GM21423 (cell line): ENCODE results near the gene TMEM184B.

Experiments
- ATAC-seq: cut with Tn5 transposase; IDR thresholded peaks from one replicate; pipeline ENCODE4 v1.9.1; 2021; ENCODE audit warnings: mild to moderate bottlenecking, moderate library complexity; ENCODE audit not compliant: unreplicated experiment

The TMEM184B gene

GRCh38 chr22:38207898-38208432 is 64.8 kb downstream of the TMEM184B start:
- ATAC-seq: no peak

DNA sequence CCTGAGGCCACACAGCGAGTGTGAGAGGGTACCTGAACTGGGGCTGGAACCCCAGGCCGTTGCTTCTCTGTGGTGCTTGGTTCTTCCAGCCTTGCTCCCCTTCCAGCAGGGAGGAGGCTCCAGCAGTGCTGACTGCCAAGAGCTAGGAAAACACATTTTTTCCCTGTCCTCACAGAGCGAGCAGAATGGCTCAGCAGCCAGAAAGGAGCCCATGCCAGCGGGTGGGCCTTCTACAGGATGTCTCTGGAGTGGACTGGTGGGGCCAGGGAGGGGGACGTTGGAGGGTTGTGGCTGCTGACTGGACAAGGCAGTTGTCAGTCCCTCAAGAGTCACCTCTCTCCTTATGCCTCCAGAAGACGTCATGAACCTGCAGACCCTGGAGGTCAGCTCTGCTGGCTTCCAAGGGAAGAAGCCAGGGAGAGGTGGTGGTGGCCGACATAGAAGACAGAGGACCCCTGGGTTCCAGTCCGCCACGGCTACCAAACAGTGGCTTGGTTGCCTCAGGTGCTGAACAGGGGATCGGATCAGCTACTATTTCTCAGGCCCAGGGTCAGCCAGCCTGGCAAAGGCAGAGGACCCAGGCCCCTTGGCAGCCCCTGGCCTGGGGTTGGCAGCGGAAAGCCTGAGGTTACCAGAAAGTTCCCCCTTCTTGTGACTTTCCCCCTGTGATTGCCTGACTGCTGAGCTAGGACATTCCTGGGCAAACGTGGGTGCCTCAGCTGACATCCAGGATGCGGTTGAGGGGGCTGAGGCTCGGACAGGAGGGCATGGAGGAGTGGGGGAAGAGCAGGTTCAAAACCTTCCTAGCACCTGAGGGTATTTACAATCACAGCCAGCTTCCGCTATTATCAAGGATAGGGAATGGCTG is 67.3 kb downstream of the TMEM184B start:
- ATAC-seq: no peak

DNA sequence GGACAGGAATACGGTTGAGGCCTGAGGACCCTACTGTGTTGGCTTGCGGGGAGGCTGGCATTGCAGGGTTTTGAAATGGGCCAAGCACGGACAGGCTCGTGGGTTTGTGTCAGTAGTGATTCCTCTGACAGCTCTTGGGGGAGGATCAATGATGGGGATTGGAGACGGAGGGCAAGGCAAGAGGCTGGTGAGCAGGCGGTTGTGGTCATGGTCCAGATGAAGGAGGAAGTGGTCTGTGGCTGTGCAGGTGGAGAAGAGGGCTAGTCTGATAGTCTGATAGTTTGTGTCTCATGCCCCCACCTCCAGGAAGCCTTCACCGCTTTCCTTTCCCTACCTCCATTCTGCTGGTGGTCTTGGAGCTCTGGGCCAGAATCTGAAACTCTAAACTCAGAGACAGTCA is 68.0 kb downstream of the TMEM184B start:
- ATAC-seq: peak; percentile 35

- no peak for ATAC-seq
These were observed 68.8 kb downstream of the TMEM184B start for GRCh38 chr22:38203855-38204514.

DNA sequence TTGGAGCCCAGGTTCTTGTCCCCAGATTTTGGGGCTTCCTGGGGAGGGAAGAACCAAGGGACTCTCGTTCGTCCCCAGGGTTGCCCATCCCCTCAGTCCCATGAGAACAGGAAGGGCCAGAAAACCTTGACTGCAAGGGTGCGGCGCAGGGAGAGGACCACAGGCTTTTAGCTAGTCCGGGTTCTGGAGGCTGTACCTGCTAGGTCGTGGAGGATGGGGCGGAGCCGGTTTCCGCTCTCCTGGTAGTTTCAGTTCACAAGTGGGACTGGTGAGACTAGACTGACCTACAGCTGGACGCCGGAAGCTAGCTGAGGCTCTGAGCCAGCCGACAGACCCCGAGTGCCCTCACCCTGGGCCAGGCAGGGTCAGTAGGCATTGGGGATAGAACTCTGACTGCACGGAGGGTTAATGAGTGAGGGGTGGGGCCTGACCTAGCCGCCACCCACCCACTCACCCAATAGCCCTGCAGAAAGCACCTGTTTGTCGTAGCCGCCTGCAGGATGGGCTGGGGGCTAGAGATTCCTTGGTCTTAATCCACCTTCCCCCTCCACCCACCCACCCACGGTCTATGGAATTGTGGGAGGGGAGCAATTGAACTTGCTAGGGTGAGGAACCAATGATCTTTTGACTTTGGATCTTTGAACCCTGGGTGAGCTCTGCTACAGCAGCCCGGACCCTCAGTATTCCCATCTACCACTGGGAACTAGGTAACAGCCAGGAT is 69.6 kb downstream of the TMEM184B start:
- no peak for ATAC-seq

- ATAC-seq: peak; percentile 16
These were observed 70.2 kb downstream of the TMEM184B start for GRCh38 chr22:38202437-38203089.

- peak; percentile 39 for ATAC-seq
These were observed 70.9 kb downstream of the TMEM184B start, which contains the start of gene MAFF for GRCh38 chr22:38201711-38202436. Gene MAFF, plus strand, starts transcription at chr22:38201994. Its CDS starts 11,860 bp downstream, at chr22:38213854.

- ATAC-seq: no peak
These were observed 71.5 kb downstream of the TMEM184B start for GRCh38 chr22:38201371-38201710.

GRCh38 chr22:38199826-38200559 is 72.8 kb downstream of the TMEM184B start:
- no peak for ATAC-seq

DNA sequence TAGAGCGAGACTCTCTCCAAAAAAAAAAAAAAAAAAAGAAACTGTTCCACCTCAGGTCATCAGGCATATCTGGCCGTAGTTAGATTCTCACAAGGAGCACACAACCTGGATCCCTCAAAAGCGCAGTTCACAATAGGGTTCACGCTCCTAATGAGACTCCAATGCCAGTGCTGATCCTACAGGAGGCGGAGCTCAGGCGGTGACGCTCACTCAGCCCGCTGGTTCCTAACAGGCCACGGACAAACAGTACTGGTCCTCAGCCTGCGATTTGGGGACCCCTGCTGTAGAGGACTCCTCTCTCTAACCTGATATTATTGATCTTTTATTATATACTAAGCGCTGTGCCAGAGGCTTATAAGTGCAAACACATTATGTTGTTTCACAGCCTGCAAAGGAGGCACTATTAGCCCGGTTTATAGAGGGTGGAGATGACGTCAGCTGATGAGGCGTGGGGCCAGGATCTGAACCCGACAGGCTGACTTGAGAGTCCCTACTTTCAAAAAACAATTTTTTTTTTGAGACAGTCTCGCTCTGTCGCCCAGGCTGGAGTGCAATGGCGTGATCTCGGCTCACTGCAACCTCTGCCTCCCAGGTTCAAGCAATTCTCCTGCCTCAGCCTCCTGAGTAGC is 75.9 kb downstream of the TMEM184B start:
- no peak for ATAC-seq

- ATAC-seq: no peak
These were observed 79.2 kb downstream of the TMEM184B start for GRCh38 chr22:38193580-38193979.

- no peak for ATAC-seq
These were observed 80.3 kb downstream of the TMEM184B start for GRCh38 chr22:38192475-38192863.

DNA sequence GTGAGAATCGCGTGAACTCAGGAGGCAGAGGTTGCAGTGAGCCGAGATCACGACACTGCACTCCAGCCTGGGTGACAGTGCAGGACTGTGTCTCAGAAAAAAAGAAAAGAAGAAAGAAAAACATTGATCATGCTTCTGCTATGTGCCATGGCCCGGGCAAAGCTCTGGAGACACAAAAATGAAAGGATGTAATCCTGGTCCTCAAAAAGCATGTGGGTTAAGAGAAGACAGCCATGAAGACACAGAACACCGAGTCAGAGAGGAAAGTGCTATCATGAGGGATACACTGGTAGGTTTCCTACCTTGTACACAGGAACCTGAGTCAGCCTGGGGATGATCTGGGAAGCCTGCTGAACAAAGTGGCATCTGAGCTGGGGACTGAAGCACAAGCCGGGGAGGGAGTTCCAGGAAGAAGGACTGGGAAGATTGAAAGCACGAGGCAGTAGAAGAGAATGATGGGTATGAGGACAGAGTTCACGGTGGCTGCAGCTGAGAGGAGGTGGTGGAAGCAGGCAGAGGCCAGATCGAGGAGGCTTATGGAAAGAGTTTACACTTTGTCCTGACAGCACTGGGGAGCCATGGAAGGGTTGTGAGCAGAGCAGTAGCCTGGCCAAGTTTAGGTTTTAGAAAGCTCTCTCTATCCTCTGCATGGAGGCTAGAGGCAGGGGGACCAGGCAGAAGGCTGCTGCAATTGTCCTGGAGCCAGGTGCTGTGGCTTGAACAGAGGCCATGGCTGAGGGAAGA is 80.9 kb downstream of the TMEM184B start:
- ATAC-seq: no peak

- ATAC-seq: no peak
These were observed 81.8 kb downstream of the TMEM184B start for GRCh38 chr22:38191055-38191454.

- no peak for ATAC-seq
These were observed 82.2 kb downstream of the TMEM184B start for GRCh38 chr22:38190581-38190980.

DNA sequence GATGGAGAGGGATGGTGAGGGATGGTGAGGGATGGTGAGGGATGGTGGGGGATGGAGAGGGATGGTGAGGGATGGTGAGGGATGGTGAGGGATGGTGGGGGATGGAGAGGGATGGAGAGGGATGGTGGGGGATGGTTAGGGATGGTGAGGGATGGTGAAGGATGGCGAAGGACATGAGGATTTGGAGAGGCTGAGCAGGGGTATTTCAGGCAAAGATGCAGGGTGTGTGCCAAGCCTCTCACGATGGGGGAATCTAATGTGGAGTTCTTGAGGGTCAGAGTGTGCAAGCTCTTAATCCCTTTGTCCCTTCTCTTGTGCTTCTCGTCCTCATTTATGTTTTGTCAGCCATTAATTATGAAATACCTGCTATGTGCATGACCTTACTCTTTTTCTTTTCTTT is 83.7 kb downstream of the TMEM184B start:
- ATAC-seq: no peak

DNA sequence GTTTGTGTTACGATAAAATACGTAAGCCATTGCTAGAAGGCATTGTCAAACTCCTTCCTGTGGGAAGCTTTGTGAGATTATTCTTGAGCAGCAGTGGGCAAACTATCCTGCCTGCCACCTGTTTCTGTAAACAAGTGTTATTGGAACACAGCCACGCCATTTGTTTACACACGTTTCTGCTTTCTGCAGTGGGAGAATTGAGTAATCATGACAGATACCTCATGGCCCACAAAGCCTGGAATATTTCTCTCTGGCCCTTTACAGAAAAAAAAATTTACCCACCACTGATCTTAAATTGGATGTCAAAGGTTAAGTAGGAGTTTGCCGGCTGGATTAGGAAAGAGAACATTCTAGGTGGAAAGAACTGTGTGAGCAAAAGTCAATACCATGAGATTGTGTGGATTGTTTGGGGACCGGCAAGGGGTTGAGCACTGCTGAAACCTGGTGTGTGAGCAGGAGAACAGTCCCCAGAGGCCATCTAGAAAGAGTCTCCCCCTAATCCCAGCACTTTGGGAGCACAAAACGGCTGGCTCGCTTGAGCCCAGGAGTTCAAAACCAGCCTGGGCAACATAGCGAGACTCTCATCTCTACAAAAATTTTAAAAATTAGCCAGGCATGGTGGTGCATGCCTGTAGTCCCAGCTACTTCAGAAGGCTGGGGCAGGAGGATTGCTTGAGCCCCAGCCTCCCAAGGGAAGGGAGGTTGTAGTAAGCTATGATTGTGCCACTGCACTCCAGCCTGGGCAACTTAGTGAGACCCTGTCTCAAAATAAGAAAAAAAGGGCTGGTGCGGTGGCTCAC is 85.2 kb downstream of the TMEM184B start:
- ATAC-seq: no peak

DNA sequence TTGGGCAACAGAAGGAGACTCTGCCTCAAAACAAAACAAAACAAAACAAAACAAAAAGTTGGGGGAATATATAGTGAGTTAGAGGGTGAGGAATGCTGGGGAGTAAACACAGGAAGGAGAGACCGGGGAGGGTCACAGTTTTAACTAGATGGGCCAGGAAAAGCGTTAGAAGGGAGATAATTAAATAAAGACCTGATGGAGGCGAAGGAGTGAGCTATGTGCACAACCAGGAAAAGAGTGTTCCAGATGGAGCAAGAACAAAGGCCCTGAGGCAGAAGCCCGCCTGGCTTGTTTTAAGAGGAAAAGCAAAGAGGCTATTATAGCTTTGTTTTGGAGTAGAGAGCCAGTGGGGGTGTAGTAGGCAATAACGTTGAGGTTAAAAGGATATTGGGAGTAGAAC is 86.4 kb downstream of the TMEM184B start:
- no peak for ATAC-seq
